HG03139 (cell line): Measurements from ENCODE around the gene FLAD1.
A peak's percentile ranks its signal among the peaks of the same experiment; 100 is the strongest.
"Not testable (repeated sequence)": the region's sequence is repeated elsewhere in the genome, so short reads cannot be mapped to it uniquely, and the experiment has no call there.

ENCODE experiments used
- ATAC-seq: cut with Tn5 transposase; IDR thresholded peaks from one replicate; pipeline ENCODE4 v1.9.1; 2021; ENCODE audit not compliant: unreplicated experiment

The FLAD1 gene

DNA sequence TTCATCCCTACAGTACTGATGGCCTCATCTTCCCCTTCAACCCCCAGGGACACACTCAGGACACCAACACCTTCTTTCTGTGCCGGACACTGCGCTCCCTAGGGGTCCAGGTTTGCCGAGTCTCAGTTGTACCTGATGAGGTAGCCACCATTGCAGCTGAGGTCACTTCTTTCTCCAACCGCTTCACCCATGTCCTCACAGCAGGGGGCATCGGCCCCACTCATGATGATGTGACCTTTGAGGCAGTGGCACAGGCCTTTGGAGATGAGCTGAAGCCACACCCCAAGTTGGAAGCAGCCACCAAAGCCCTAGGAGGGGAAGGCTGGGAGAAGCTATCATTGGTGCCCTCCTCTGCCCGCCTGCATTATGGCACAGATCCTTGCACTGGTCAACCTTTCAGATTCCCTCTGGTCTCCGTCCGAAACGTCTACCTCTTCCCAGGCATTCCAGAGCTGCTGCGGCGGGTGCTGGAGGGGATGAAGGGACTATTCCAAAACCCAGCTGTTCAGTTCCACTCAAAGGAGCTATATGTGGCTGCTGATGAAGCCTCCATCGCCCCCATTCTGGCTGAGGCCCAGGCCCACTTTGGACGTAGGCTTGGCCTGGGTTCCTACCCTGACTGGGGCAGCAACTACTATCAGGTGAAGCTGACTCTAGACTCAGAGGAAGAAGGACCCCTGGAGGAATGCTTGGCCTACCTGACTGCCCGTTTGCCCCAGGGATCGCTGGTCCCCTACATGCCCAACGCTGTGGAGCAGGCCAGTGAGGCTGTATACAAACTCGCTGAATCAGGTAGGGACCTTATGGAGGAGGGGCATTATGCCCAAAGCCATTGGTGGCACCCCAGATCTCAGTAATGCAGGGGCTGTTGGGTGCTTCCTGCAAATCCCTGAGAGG is 5.2 kb downstream of the FLAD1 start:
- no peak for ATAC-seq

GRCh38 chr1:154989195-154989860 is 6.2 kb downstream of the FLAD1 start:
- no peak for ATAC-seq

DNA sequence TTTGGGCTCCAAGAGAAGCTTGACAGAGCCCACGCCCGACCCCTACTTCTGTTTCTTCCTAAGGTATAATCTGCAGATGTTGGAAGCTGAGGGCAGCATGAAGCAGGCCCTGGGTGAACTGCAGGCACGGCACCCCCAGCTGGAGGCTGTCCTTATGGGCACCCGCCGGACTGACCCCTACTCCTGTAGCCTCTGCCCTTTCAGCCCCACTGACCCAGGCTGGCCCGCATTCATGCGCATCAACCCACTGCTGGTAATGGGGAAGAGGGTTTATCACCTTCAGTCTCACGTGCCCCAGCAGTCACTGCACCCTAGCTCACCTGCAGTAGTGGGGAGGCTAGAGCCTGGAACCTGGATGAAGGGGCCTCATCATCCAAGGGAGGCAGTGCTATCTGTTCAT is 7.1 kb downstream of the FLAD1 start:
- ATAC-seq, result no peak

DNA sequence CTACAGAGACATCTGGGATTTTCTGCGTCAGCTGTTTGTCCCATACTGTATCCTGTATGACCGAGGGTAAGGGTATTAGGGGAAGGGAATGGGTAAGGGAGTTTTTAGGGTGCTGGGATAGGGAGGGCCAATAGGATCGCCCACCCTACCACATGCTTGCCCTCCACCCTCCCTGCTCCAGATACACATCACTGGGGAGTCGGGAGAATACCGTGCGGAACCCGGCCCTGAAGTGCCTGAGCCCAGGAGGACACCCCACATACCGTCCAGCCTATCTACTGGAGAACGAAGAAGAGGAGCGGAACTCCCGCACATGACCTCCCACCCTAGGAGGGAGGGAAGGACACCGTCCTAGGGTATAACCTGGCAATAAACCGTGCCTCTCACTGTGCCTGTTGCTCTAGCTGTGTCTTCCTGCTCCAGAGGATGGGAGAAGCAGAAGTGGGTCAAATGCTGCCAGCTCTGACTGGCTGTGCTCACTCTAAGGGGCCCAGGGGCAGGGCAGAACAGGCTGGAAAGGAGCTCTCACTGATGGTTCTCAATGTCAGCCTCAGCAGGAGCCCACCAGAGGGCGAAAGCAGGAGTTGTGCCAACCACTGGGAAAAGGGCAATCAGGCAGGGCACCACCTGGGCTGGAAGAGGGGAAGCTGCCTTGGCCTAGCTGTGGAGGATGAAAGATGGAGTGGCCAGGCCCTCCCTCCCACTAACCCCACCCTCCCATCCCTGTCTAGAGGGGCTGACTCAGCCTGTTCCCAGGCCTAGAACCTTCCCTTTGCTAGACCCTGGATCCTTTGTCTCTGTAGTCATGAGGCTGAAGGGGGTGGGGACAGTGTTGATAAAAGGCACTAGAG is 9.8 kb downstream of the FLAD1 start:
- no peak for ATAC-seq

- no peak for ATAC-seq
Observed at GRCh38 chr1:154993572-154994268, 10.6 kb downstream of the FLAD1 start, which contains the start of gene LENEP. Gene LENEP (plus strand): TSS chr1:154993586. CDS start chr1:154993608, 22 bp downstream.

DNA sequence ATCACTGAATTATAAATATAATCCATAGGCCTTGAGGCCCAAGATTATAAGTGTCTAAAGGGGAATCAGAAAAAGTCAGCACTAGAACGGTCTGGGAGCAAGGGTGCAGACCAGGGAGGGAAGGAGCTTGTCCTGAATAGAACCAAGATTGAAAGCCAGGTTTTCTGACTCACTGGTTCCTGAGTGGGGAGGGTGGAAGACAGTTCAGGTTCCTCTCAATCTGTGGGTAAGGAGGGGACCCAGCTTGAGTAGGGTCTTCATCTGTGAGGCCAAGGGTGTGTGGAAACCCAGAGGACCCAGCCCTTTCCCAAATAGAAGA is 11.1 kb downstream of the FLAD1 start:
- no peak for ATAC-seq

- ATAC-seq, result no peak
Observed at GRCh38 chr1:154994591-154994990, 11.4 kb downstream of the FLAD1 start.

GRCh38 chr1:154995301-154995983 is 12.3 kb downstream of the FLAD1 start:
- not testable (repeated sequence) for ATAC-seq

GRCh38 chr1:154996966-154997701 is 14.0 kb downstream of the FLAD1 start:
- no peak for ATAC-seq

GRCh38 chr1:154998201-154998780 is 15.1 kb downstream of the FLAD1 start:
- no peak for ATAC-seq

DNA sequence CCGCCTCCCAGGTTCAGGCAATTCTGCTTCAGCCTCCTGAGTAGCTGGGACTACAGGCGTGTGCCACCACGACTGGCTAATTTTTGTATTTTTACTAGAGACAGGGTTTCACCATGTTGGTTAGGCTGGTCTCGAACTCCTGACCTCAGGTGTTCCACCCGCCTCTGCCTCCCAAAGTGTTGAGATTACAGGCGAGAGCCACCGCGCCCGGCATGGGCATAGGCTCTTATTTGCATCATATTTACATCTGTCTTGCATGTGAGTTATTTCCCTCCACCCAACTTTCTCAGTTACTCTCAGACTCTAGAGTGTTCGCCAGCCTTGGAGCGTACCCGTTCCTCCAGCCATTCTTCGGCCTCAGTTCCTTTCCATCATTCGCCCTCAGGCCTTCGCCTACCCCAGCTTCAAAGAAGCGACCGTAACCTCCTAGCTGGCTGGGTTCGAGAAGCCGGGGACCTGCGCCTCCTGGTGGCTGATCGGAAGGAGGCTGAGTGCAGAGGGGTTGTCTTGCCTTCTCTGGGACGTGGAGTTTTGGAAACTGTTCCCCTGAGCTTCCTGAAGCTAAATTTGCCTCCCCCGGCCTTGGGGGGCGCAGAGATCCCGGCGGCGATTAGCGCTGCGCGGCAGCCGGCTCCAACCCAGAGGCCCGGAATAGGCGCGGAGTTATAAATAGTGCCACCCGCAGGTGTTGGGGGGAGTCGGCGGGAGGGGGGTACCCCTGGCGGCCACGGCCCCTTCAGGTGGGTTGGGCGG is 15.8 kb downstream of the FLAD1 start:
- no peak for ATAC-seq

- ATAC-seq, result no peak
Observed at GRCh38 chr1:154999571-155000410, 16.6 kb downstream of the FLAD1 start.

GRCh38 chr1:155000411-155000725 is 17.2 kb downstream of the FLAD1 start:
- ATAC-seq, result no peak

DNA sequence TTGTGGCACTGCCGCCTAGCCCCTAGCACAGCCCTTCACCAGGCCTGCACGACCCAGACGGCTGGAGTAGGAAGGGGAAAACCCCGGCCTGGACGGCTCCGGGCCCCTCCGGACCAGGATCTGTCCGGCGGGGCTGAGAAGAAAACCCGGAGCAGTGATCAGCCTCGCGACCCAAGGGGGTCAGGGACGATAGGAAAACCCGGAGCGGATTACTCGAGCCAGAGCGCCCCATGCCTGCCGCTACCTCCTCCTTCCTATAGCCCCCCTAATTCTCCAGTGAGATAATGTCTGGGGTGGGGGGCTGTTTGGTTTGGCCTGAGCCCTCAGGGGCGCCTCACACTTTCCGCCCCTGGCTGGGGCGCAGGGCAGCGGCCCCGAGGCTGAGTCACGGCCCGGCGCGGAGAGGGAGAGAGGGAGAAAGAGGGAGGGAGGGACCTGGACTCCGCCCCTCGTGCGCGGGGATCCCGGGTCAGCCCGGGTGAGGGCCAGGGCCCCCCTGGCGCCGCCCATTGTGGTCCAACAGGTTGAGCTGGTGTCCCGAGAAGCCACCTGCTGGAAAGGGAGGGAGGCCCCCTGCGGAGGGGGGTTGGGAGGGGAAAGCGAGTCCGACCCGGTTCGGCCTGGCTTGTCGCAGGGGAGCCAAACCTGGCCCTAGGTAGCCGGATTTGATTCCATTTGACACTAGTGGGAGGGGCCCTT is 17.7 kb downstream of the FLAD1 start:
- ATAC-seq, result no peak

GRCh38 chr1:155001425-155001674 is 18.2 kb downstream of the FLAD1 start:
- ATAC-seq, result no peak

DNA sequence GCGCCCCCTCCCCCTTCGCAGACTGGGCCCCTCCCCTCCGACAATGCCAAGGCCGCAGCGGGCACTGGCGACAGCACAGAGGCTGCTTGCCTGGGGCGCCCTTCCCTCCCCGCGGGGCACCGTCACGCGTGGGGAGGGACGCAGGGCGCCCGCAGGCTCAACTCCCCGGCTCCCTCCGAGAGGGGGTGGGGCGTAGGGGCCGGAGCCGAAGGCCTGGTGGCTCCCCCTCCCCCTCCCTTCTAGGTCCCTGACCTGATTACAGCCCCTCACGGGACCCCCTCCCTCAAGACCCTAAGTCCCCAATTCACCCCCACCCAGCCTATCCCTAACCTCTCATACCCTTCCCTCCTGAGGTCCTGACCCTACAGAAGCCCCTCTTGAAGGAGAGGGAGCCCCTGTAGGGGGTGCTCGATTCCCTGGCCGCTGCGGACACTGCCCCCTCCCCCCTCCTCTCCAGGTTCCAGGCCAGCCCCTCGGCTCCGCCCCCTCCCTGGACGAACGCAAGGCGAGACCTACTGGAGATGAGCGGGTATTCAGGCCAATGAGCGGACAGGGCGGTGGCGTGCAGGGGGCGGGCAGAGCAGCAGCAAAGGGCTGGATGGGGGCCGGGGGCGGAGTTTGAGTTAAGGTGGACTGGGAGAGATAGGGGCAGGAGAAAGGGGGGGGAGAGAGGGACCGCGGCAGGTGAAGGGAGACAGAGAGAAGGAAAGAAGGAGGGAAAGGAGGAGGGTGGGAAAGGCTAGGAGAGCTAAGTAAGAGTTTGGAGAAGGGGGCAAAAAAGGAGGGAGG is 18.7 kb downstream of the FLAD1 start:
- peak; percentile 52 for ATAC-seq
